ENCODE measurements around the gene GFOD1. TPM values are rescaled to one million over a fixed set of nuclear protein-coding genes. Genes with fewer than 3 reads are reported as not detected.

Gene GFOD1
- polyA plus RNA-seq, 1 of the 3 experiments (the other 2 are of a cell fraction) = 1.6 TPM

GRCh38 chr6:13468839-13469238, 18.6 kb downstream of the GFOD1 start:
- no peaks in the 10 kb centered on the region for H3F3A ChIP-seq (replicated peaks; ENCODE audit: insufficient read depth)
- H3K4me3 ChIP-seq (ENCODE audit: low read depth in 2 of 2, low read length in 1 of 2) = no peak overlapping the region
- no peak for DNase-seq
- H3K27ac ChIP-seq (ENCODE audit: low read depth in 2 of 2, low read length in 1 of 2) = no peak overlapping the region
- 80% methylated on average over 1 of the region's 1 CpG for WGBS (ENCODE audit: low lambda C conversion rate)
- H3K9me3 ChIP-seq = no peaks in the 10 kb centered on the region
- CTCF ChIA-PET = interaction anchor here (0.7 to 1.1 kb wide), 2 partner anchors 9 to 564 kb away, joined by 3 read pairs; no protein-coding TSS in a partner anchor
- H3K36me3 ChIP-seq (replicated peaks in 1 of 2; ENCODE audit: control insufficient read depth in 1 of 2, insufficient read depth in 2 of 2, low read length in 1 of 2) = no peaks in the 10 kb centered on the region
- no peak overlapping the region for H3K4me2 ChIP-seq
- POLR2A ChIA-PET = no interaction called here
- H3K27me3 ChIP-seq (ENCODE audit: insufficient read depth) = no peaks in the 10 kb centered on the region
- H3K9ac ChIP-seq = no peak overlapping the region
- TF ChIP-seq RXRA (IDR thresholded peaks at IDR 0.05; ENCODE audit: borderline replicate concordance, low read depth) = no peak
- no peak for TF ChIP-seq YY1 (IDR thresholded peaks at IDR 0.05; ENCODE audit: low read depth)
- TF ChIP-seq RCOR1 (IDR thresholded peaks at IDR 0.05; ENCODE audit: low read length) = no peak
- no peak for TF ChIP-seq PBX3 (IDR thresholded peaks at IDR 0.05)
- no peak for TF ChIP-seq GABPA (IDR thresholded peaks at IDR 0.05; ENCODE audit: low read depth)
- TF ChIP-seq FOSL2 (IDR thresholded peaks at IDR 0.05; ENCODE audit: borderline replicate concordance, low read depth) = no peak
- peaks cover 0 to 15% of the 10 kb centered on the region in 2 experiments; a peak in 2 of 4 replicates for H3K4me1 ChIP-seq (ENCODE audit: control insufficient read depth in 1 of 2, insufficient read depth in 2 of 2, low read depth in 1 of 2, low read length in 1 of 2)
- no peak overlapping the region for H2AFZ ChIP-seq (ENCODE audit: low read depth)
- no peaks in the 10 kb centered on the region for H4K20me1 ChIP-seq (ENCODE audit: insufficient read depth)
- no peaks in the 10 kb centered on the region for H3K9me2 ChIP-seq
- no peaks in the 10 kb centered on the region for H3K79me2 ChIP-seq (ENCODE audit: insufficient read depth)

GRCh38 chr6:13467216-13467600, 20.2 kb downstream of the GFOD1 start:
- H3K4me1 ChIP-seq (ENCODE audit: control insufficient read depth in 1 of 2, insufficient read depth in 2 of 2, low read depth in 1 of 2, low read length in 1 of 2) = peaks cover 0 to 21% of the 10 kb centered on the region in 2 experiments; a peak in 2 of 4 replicates
- no peaks in the 10 kb centered on the region for H3K79me2 ChIP-seq (ENCODE audit: insufficient read depth)
- H3K4me2 ChIP-seq = no peak overlapping the region
- no peaks in the 10 kb centered on the region for H4K20me1 ChIP-seq (ENCODE audit: insufficient read depth)
- DNase-seq = no peak
- no peaks in the 10 kb centered on the region for H3F3A ChIP-seq (replicated peaks; ENCODE audit: insufficient read depth)
- 96% methylated on average over 3 of the region's 3 CpGs for whole genome bisulfite sequencing (ENCODE audit: low lambda C conversion rate)
- no peaks in the 10 kb centered on the region for H3K36me3 ChIP-seq (replicated peaks in 1 of 2; ENCODE audit: control insufficient read depth in 1 of 2, insufficient read depth in 2 of 2, low read length in 1 of 2)
- TF ChIP-seq FOXJ3 (CRISPR knock-in tag; IDR thresholded peaks at IDR 0.05) (no peak), FOXM1 (IDR thresholded peaks at IDR 0.05; ENCODE audit: low read depth) (no peak), RFX5 (IDR thresholded peaks at IDR 0.05; ENCODE audit: low read length) (no peak), PBX3 (IDR thresholded peaks at IDR 0.05) (no peak), IRF3 (IDR thresholded peaks at IDR 0.05; ENCODE audit: low read depth, low read length) (no peak), TCF12 (IDR thresholded peaks at IDR 0.05) (no peak), MEF2A (IDR thresholded peaks at IDR 0.05; ENCODE audit: borderline replicate concordance, low read depth) (no peak), POLR2AphosphoS5 (IDR thresholded peaks at IDR 0.05; ENCODE audit: low read depth, low read length) (no peak), YY1 (IDR thresholded peaks at IDR 0.05; ENCODE audit: low read depth) (no peak), MXI1 (IDR thresholded peaks at IDR 0.05; ENCODE audit: low read depth, low read length) (no peak), CHD2 (IDR thresholded peaks at IDR 0.05; ENCODE audit: low read length, partially characterized antibody) (no peak), JUND (IDR thresholded peaks at IDR 0.05) (no peak), RAD21 (IDR thresholded peaks at IDR 0.05; ENCODE audit: low read length) (no peak), ELF1 (IDR thresholded peaks at IDR 0.05) (no peak)
- TF ChIP-seq, protein P1, sequence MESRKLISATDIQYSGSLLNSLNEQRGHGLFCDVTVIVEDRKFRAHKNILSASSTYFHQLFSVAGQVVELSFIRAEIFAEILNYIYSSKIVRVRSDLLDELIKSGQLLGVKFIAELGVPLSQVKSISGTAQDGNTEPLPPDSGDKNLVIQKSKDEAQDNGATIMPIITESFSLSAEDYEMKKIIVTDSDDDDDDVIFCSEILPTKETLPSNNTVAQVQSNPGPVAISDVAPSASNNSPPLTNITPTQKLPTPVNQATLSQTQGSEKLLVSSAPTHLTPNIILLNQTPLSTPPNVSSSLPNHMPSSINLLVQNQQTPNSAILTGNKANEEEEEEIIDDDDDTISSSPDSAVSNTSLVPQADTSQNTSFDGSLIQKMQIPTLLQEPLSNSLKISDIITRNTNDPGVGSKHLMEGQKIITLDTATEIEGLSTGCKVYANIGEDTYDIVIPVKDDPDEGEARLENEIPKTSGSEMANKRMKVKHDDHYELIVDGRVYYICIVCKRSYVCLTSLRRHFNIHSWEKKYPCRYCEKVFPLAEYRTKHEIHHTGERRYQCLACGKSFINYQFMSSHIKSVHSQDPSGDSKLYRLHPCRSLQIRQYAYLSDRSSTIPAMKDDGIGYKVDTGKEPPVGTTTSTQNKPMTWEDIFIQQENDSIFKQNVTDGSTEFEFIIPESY (IDR thresholded peaks at IDR 0.05; ENCODE audit: borderline replicate concordance, low read depth) = no peak
- TF ChIP-seq, protein P2, sequence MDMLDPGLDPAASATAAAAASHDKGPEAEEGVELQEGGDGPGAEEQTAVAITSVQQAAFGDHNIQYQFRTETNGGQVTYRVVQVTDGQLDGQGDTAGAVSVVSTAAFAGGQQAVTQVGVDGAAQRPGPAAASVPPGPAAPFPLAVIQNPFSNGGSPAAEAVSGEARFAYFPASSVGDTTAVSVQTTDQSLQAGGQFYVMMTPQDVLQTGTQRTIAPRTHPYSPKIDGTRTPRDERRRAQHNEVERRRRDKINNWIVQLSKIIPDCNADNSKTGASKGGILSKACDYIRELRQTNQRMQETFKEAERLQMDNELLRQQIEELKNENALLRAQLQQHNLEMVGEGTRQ (IDR thresholded peaks at IDR 0.05; ENCODE audit: borderline replicate concordance, low read depth, low read length) = no peak
- TF ChIP-seq, protein P3, sequence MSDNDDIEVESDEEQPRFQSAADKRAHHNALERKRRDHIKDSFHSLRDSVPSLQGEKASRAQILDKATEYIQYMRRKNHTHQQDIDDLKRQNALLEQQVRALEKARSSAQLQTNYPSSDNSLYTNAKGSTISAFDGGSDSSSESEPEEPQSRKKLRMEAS (IDR thresholded peaks at IDR 0.05; ENCODE audit: low read depth) = no peak
- H3K9me2 ChIP-seq = no peaks in the 10 kb centered on the region
- no peaks in the 10 kb centered on the region for H3K27me3 ChIP-seq (ENCODE audit: insufficient read depth)
- H3K9ac ChIP-seq = no peak overlapping the region
- POLR2A ChIA-PET = no interaction called here
- H2AFZ ChIP-seq (ENCODE audit: low read depth) = no peak overlapping the region
- H3K9me3 ChIP-seq = no peaks in the 10 kb centered on the region
- no peak overlapping the region for H3K4me3 ChIP-seq (ENCODE audit: low read depth in 2 of 2, low read length in 1 of 2)
- no peak overlapping the region for H3K27ac ChIP-seq (ENCODE audit: low read depth in 2 of 2, low read length in 1 of 2)
- CTCF ChIA-PET = interaction anchor here (0.9 to 1.3 kb wide), 2 partner anchors 12 to 22 kb away, joined by 3 read pairs; no protein-coding TSS in a partner anchor
